PC-9 (cell line): ENCODE data around the gene TMEM45B. TPM values are rescaled to one million over a fixed set of nuclear protein-coding genes. Genes with fewer than 3 reads are reported as not detected.
"Not testable (repeated sequence)": the region's sequence is repeated elsewhere in the genome, so short reads cannot be mapped to it uniquely, and the experiment has no call there.

Experiments
- BruUV-seq: library from RNA; stranded (reverse); fragments of 400-500 nt; replicated peaks from 2 replicates; lab custom pipeline; 2021; lab: Mats Ljungman, UMichigan
- CTCF ChIA-PET: fragments of 300-600 bp; sonication (Branson Sonifier 250); formaldehyde crosslinking; loops from one replicate; lab custom pipeline; 2022; ENCODE audit warnings: antibody characterized with exemption; lab: Charles Lee
- POLR2A ChIA-PET: fragments of 300-600 bp; sonication (Branson Sonifier 250); formaldehyde crosslinking; loops from one replicate; lab custom pipeline; 2022; ENCODE audit warnings: antibody characterized with exemption; ENCODE audit not compliant: unreplicated experiment; lab: Charles Lee
- DNase-seq, 2 experiments: peaks; one replicate each; pipeline versions ENCODE4 v3.0.0 to v3.0.0-alpha.2; 2015 to 2022; ENCODE audit warnings: mixed read lengths in 1 of 2
- H2AFZ ChIP-seq: fragments of 200-600 bp; sonication (generic); 2 replicates; pipeline ENCODE4 v1.8.1; 2017; ENCODE audit warnings: antibody characterized with exemption
- H3F3A ChIP-seq: fragments of 200-600 bp; sonication (generic); 2 replicates; pipeline ENCODE4 v1.8.1; 2017; ENCODE audit warnings: antibody characterized with exemption, mild to moderate bottlenecking, low read depth; ENCODE audit not compliant: insufficient read depth
- H3K27ac ChIP-seq: fragments of 200-600 bp; sonication (generic); 2 replicates; pipeline ENCODE4 v1.6.1; 2016; ENCODE audit warnings: mixed run types
- H3K27me3 ChIP-seq: fragments of 200-600 bp; sonication (generic); 2 replicates; pipeline ENCODE4 v1.6.1; 2016; ENCODE audit warnings: low read depth, mixed run types; ENCODE audit not compliant: insufficient read depth
- H3K36me3 ChIP-seq: fragments of 200-600 bp; sonication (generic); 2 replicates; pipeline ENCODE4 v1.6.1; 2016; ENCODE audit warnings: low read depth, mixed run types
- H3K4me1 ChIP-seq: fragments of 200-600 bp; sonication (generic); replicated peaks from 2 replicates; pipeline ENCODE4 v1.6.1; 2016; ENCODE audit warnings: mixed run types; ENCODE audit not compliant: insufficient read depth
- H3K4me2 ChIP-seq: fragments of 200-600 bp; sonication (generic); 2 replicates; pipeline ENCODE4 v1.6.1; 2017; ENCODE audit warnings: mixed run types
- H3K4me3 ChIP-seq: fragments of 200-600 bp; sonication (generic); 2 replicates; pipeline ENCODE4 v1.6.1; 2016; ENCODE audit warnings: mixed run types
- H3K79me2 ChIP-seq: fragments of 200-600 bp; sonication (generic); 2 replicates; pipeline ENCODE4 v1.6.1; 2017; ENCODE audit warnings: low read depth, mixed run types
- H3K9me2 ChIP-seq: fragments of 200-600 bp; sonication (generic); 2 replicates; pipeline ENCODE4 v1.8.1; 2017; ENCODE audit warnings: mild to moderate bottlenecking; ENCODE audit not compliant: insufficient read depth
- H3K9me3 ChIP-seq: fragments of 200-600 bp; sonication (generic); 2 replicates; pipeline ENCODE4 v1.8.1; 2016; ENCODE audit warnings: low read depth; ENCODE audit not compliant: insufficient read depth
- H4K20me1 ChIP-seq: fragments of 200-600 bp; sonication (generic); 2 replicates; pipeline ENCODE4 v1.8.1; 2017; ENCODE audit not compliant: insufficient read depth
- CTCF ChIP-seq: fragments of 200-600 bp; sonication (generic); conservative IDR thresholded peaks from 2 replicates; pipeline ENCODE4 v1.6.1; 2017; ENCODE audit warnings: mixed run types, antibody characterized with exemption, mild to moderate bottlenecking, moderate library complexity
- EZH2 ChIP-seq: fragments of 200-600 bp; sonication (generic); IDR thresholded peaks from 2 replicates; pipeline ENCODE4 v1.8.0; 2017; ENCODE audit warnings: antibody characterized with exemption, low read depth
- intact Hi-C: fragments of 100-400 bp; cut with micrococcal nuclease; formaldehyde crosslinking; loops from one replicate; pipeline ENCODE4 v1.10.0; 2022; ENCODE audit not compliant: unreplicated experiment
- total RNA-seq: library from RNA; stranded (reverse); gene quantifications from 2 replicates; pipeline ENCODE4 v1.2.3, GENCODE V29; 2021

TMEM45B gene
- total RNA-seq, 1 experiment from 2014 or later, result 13.3 TPM

GRCh38 chr11:129846508-129847335, 31.1 kb downstream of the TMEM45B start:
- H3K36me3 ChIP-seq, result peaks cover 2% of the 10 kb centered on the region; the same call in 1 of the 2 replicates
- ChIA-PET POLR2A (interaction anchor here (0.5 to 0.8 kb wide), 4 partner anchors 49 to 299 kb away, joined by 3 to 9 read pairs (median 6); no protein-coding TSS in a partner anchor), CTCF (interaction anchor here (0.7 kb wide), 1 partner anchor 15 kb away, joined by 3 read pairs; no protein-coding TSS in a partner anchor)
- peaks cover 46% of the 10 kb centered on the region for H3K4me1 ChIP-seq
- H2AFZ ChIP-seq, result no peak overlapping the region
- no peaks in the 10 kb centered on the region for H4K20me1 ChIP-seq
- intact Hi-C loops, result loop anchor here (1.0 to 10.0 kb wide), 5 partner anchors 16 to 482 kb away; no protein-coding TSS in a partner anchor
- H3K4me2 ChIP-seq, result peak overlapping the region; percentile 89
- H3K9me3 ChIP-seq, result no peaks in the 10 kb centered on the region
- H3K4me3 ChIP-seq, result peak overlapping the region; percentile 47
- peak overlapping the region; percentile 99 for H3K27ac ChIP-seq
- H3K27me3 ChIP-seq, result no peaks in the 10 kb centered on the region
- peaks cover 39% of the 10 kb centered on the region for H3F3A ChIP-seq
- BruUV-seq, result TSS peak; percentile 28
- H3K9me2 ChIP-seq, result no peaks in the 10 kb centered on the region
- TF ChIP-seq EZH2 (no peak), CTCF (no peak)
- DNase-seq, result peak; percentile 68 to 99
- H3K79me2 ChIP-seq, result peaks cover 32% of the 10 kb centered on the region

- peaks cover 45% of the 10 kb centered on the region for H3F3A ChIP-seq
- H3K9me2 ChIP-seq, H2AFZ ChIP-seq, H3K36me3 ChIP-seq, H3K27me3 ChIP-seq, H3K9me3 ChIP-seq, DNase-seq, H4K20me1 ChIP-seq: not testable (repeated sequence)
- peaks cover 52% of the 10 kb centered on the region for H3K4me1 ChIP-seq
- BruUV-seq, result TSS peak; percentile 64
- ChIA-PET POLR2A (interaction anchor here (0.8 kb wide), 2 partner anchors 59 to 299 kb away, joined by 5 to 6 read pairs; no protein-coding TSS in a partner anchor), CTCF (interaction anchor here (0.7 kb wide), 1 partner anchor 15 kb away, joined by 3 read pairs; no protein-coding TSS in a partner anchor)
- intact Hi-C loops, result loop anchor here (2.0 to 10.0 kb wide), 4 partner anchors 19 to 483 kb away; no protein-coding TSS in a partner anchor
- H3K4me3 ChIP-seq, result peak overlapping the region; percentile 47; the same call in 1 of the 2 replicates
- peaks cover 26% of the 10 kb centered on the region for H3K79me2 ChIP-seq
- peak overlapping the region; percentile 89 for H3K4me2 ChIP-seq
- H3K27ac ChIP-seq, result peak overlapping the region; percentile 99
These were observed 31.7 kb downstream of the TMEM45B start for GRCh38 chr11:129847361-129847760.

GRCh38 chr11:129849447-129850130, 33.9 kb downstream of the TMEM45B start:
- no peak for DNase-seq
- ChIA-PET POLR2A (no interaction called here), CTCF (no interaction called here)
- H3K9me3 ChIP-seq, result no peaks in the 10 kb centered on the region
- H3K79me2 ChIP-seq, result peaks cover 21% of the 10 kb centered on the region
- TF ChIP-seq EZH2 (no peak), CTCF (no peak)
- no peak overlapping the region for H2AFZ ChIP-seq
- peaks cover 17% of the 10 kb centered on the region for H3K36me3 ChIP-seq
- H3K27me3 ChIP-seq, result no peaks in the 10 kb centered on the region
- H3K4me1 ChIP-seq, result peaks cover 71% of the 10 kb centered on the region
- intact Hi-C loops, result loop anchor here (10.0 kb wide), 1 partner anchor 485 kb away; no protein-coding TSS in a partner anchor
- no peak overlapping the region for H3K27ac ChIP-seq
- no peak overlapping the region for H3K4me3 ChIP-seq
- no peak overlapping the region for H3K4me2 ChIP-seq
- no TSS peak for BruUV-seq
- peaks cover 65% of the 10 kb centered on the region for H3F3A ChIP-seq
- H4K20me1 ChIP-seq, result no peaks in the 10 kb centered on the region
- no peaks in the 10 kb centered on the region for H3K9me2 ChIP-seq
